IPS-18a (cell line): ENCODE data around the gene ANAPC5.
"Not testable (repeated sequence)": the region's sequence is repeated elsewhere in the genome, so short reads cannot be mapped to it uniquely, and the experiment has no call there.

Source experiments
- H3K27ac ChIP-seq: one replicate; pipeline ENCODE4 v1.5.1; 2013; ENCODE audit warnings: low read length
- H3K27me3 ChIP-seq: one replicate; pipeline ENCODE4 v1.6.1; 2013; ENCODE audit warnings: mild to moderate bottlenecking, low read length; ENCODE audit not compliant: control insufficient read depth, insufficient read depth
- H3K36me3 ChIP-seq: one replicate; pipeline ENCODE4 v1.6.1; 2013; ENCODE audit warnings: low read depth, low read length; ENCODE audit not compliant: control insufficient read depth
- H3K4me1 ChIP-seq: one replicate; pipeline ENCODE4 v1.6.1; 2013; ENCODE audit warnings: low read depth, low read length; ENCODE audit not compliant: control insufficient read depth
- H3K4me3 ChIP-seq: one replicate; pipeline ENCODE4 v1.5.1; 2013; ENCODE audit warnings: low read length
- H3K9ac ChIP-seq: one replicate; pipeline ENCODE4 v1.6.1; 2013; ENCODE audit warnings: mild to moderate bottlenecking, low read length, moderate library complexity
- H3K9me3 ChIP-seq: one replicate; pipeline ENCODE4 v1.6.1; 2013; ENCODE audit warnings: low read depth, low read length; ENCODE audit not compliant: control insufficient read depth

ANAPC5 gene

GRCh38 chr12:121280531-121280930 is 71.7 kb downstream of the ANAPC5 start:
- H3K4me3 ChIP-seq, H3K9ac ChIP-seq, H3K36me3 ChIP-seq, H3K9me3 ChIP-seq, H3K27me3 ChIP-seq, H3K27ac ChIP-seq: not testable (repeated sequence)
- H3K4me1 ChIP-seq, result peaks cover 18% of the 10 kb centered on the region

- no peaks in the 10 kb centered on the region for H3K9me3 ChIP-seq
- H3K27me3 ChIP-seq, result no peaks in the 10 kb centered on the region
- H3K36me3 ChIP-seq, result no peaks in the 10 kb centered on the region
- H3K4me3 ChIP-seq, result no peak overlapping the region
- H3K4me1 ChIP-seq, result peaks cover 18% of the 10 kb centered on the region
- H3K27ac ChIP-seq, result no peak overlapping the region
- H3K9ac ChIP-seq, result no peak overlapping the region
Measured at GRCh38 chr12:121279507-121279915, 72.7 kb downstream of the ANAPC5 start.

- Histone ChIP-seq H3K4me3 (no peak overlapping the region), H3K27me3 (no peaks in the 10 kb centered on the region), H3K4me1 (peaks cover 18% of the 10 kb centered on the region), H3K9me3 (no peaks in the 10 kb centered on the region), H3K36me3 (no peaks in the 10 kb centered on the region), H3K27ac (no peak overlapping the region), H3K9ac (no peak overlapping the region)
Measured at GRCh38 chr12:121279071-121279375, 73.2 kb downstream of the ANAPC5 start.

- Histone ChIP-seq H3K9ac (no peak overlapping the region), H3K4me1 (peaks cover 18% of the 10 kb centered on the region), H3K27ac (no peak overlapping the region), H3K4me3 (no peak overlapping the region), H3K36me3 (no peaks in the 10 kb centered on the region), H3K27me3 (no peaks in the 10 kb centered on the region), H3K9me3 (no peaks in the 10 kb centered on the region)
Measured at GRCh38 chr12:121278169-121279070, 73.8 kb downstream of the ANAPC5 start.

- H3K9me3 ChIP-seq, result no peaks in the 10 kb centered on the region
- no peak overlapping the region for H3K27ac ChIP-seq
- no peaks in the 10 kb centered on the region for H3K27me3 ChIP-seq
- no peaks in the 10 kb centered on the region for H3K36me3 ChIP-seq
- H3K4me3 ChIP-seq, result no peak overlapping the region
- H3K4me1 ChIP-seq, result peaks cover 18% of the 10 kb centered on the region
- H3K9ac ChIP-seq, result no peak overlapping the region
Measured at GRCh38 chr12:121277374-121277759, 74.8 kb downstream of the ANAPC5 start.

- peaks cover 13% of the 10 kb centered on the region for H3K36me3 ChIP-seq
Measured at GRCh38 chr12:121274036-121274763, 78.0 kb downstream of the ANAPC5 start.

GRCh38 chr12:121273364-121273896 is 78.8 kb downstream of the ANAPC5 start:
- Histone ChIP-seq H3K9ac (no peak overlapping the region), H3K9me3 (no peaks in the 10 kb centered on the region), H3K4me3 (no peak overlapping the region), H3K4me1 (no peaks in the 10 kb centered on the region), H3K27me3 (no peaks in the 10 kb centered on the region), H3K27ac (no peak overlapping the region), H3K36me3 (peaks cover 21% of the 10 kb centered on the region)

More at GRCh38 chr12:121274036-121274763, 78.0 kb downstream of the ANAPC5 start:
- Histone ChIP-seq H3K9ac (no peak overlapping the region), H3K9me3 (no peaks in the 10 kb centered on the region), H3K4me1 (no peaks in the 10 kb centered on the region), H3K27me3 (no peaks in the 10 kb centered on the region), H3K27ac (no peak overlapping the region), H3K4me3 (no peak overlapping the region)

GRCh38 chr12:121267822-121268221 is 84.4 kb downstream of the ANAPC5 start:
- H3K36me3 ChIP-seq, result peaks cover 34% of the 10 kb centered on the region

GRCh38 chr12:121264951-121265515 is 87.2 kb downstream of the ANAPC5 start:
- H3K9me3 ChIP-seq, result no peaks in the 10 kb centered on the region
- no peaks in the 10 kb centered on the region for H3K4me1 ChIP-seq
- H3K27ac ChIP-seq, result no peak overlapping the region
- H3K36me3 ChIP-seq, result peaks cover 31% of the 10 kb centered on the region
- H3K4me3 ChIP-seq, result no peak overlapping the region
- no peaks in the 10 kb centered on the region for H3K27me3 ChIP-seq
- H3K9ac ChIP-seq, result no peak overlapping the region

More at GRCh38 chr12:121267822-121268221, 84.4 kb downstream of the ANAPC5 start:
- no peak overlapping the region for H3K4me3 ChIP-seq
- H3K9ac ChIP-seq, result no peak overlapping the region
- no peak overlapping the region for H3K27ac ChIP-seq
- no peaks in the 10 kb centered on the region for H3K9me3 ChIP-seq
- no peaks in the 10 kb centered on the region for H3K4me1 ChIP-seq
- H3K27me3 ChIP-seq, result no peaks in the 10 kb centered on the region

GRCh38 chr12:121264135-121264534 is 88.1 kb downstream of the ANAPC5 start:
- H3K27ac ChIP-seq, result no peak overlapping the region
- H3K36me3 ChIP-seq, result peaks cover 36% of the 10 kb centered on the region
- H3K9ac ChIP-seq, result no peak overlapping the region
- no peaks in the 10 kb centered on the region for H3K27me3 ChIP-seq
- H3K9me3 ChIP-seq, result no peaks in the 10 kb centered on the region
- H3K4me1 ChIP-seq, result no peaks in the 10 kb centered on the region
- no peak overlapping the region for H3K4me3 ChIP-seq

GRCh38 chr12:121263206-121263935 is 88.8 kb downstream of the ANAPC5 start:
- Histone ChIP-seq H3K36me3 (peaks cover 29% of the 10 kb centered on the region), H3K9me3 (no peaks in the 10 kb centered on the region), H3K27me3 (no peaks in the 10 kb centered on the region), H3K9ac (no peak overlapping the region), H3K4me1 (no peaks in the 10 kb centered on the region), H3K4me3 (no peak overlapping the region), H3K27ac (no peak overlapping the region)
